ENCODE measurements around the gene SHE. TPM values are rescaled to one million over a fixed set of nuclear protein-coding genes. Genes with fewer than 3 reads are reported as not detected.

Gene SHE
- total RNA-seq, 1 donor from 2014 or later = 0.20 TPM

- no peak for DNase-seq (ENCODE audit: low spot score)
- H3K36me3 Mint-ChIP-seq (ENCODE audit: low read depth) = no peaks in the 10 kb centered on the region
- H3K27me3 Mint-ChIP-seq (ENCODE audit: low read depth) = no peaks in the 10 kb centered on the region
- peaks cover 46% of the 10 kb centered on the region for H3K4me1 Mint-ChIP-seq (ENCODE audit: low read depth)
- peak overlapping the region; percentile 78 for H3K27ac Mint-ChIP-seq (ENCODE audit: unreplicated experiment)
- H3K9me3 Mint-ChIP-seq (ENCODE audit: low read depth) = no peaks in the 10 kb centered on the region
- H3K4me3 Mint-ChIP-seq (ENCODE audit: unreplicated experiment) = no peak overlapping the region
- no peak for TF ChIP-seq CTCF (IDR thresholded peaks at IDR 0.05)
Observed at GRCh38 chr1:154431586-154432373, 70.4 kb downstream of the SHE start.

GRCh38 chr1:154430903-154431302, 71.3 kb downstream of the SHE start:
- Mint-ChIP-seq H3K27me3 (ENCODE audit: low read depth) (no peaks in the 10 kb centered on the region), H3K36me3 (ENCODE audit: low read depth) (no peaks in the 10 kb centered on the region), H3K9me3 (ENCODE audit: low read depth) (no peaks in the 10 kb centered on the region), H3K4me1 (ENCODE audit: low read depth) (peaks cover 46% of the 10 kb centered on the region), H3K27ac (ENCODE audit: unreplicated experiment) (no peak overlapping the region), H3K4me3 (ENCODE audit: unreplicated experiment) (no peak overlapping the region)
- no peak for DNase-seq (ENCODE audit: low spot score)
- no peak for TF ChIP-seq CTCF (IDR thresholded peaks at IDR 0.05)

- TF ChIP-seq CTCF (IDR thresholded peaks at IDR 0.05) = no peak
- Mint-ChIP-seq H3K4me1 (ENCODE audit: low read depth) (peaks cover 46% of the 10 kb centered on the region), H3K9me3 (ENCODE audit: low read depth) (no peaks in the 10 kb centered on the region), H3K36me3 (ENCODE audit: low read depth) (no peaks in the 10 kb centered on the region), H3K27ac (ENCODE audit: unreplicated experiment) (no peak overlapping the region), H3K4me3 (ENCODE audit: unreplicated experiment) (no peak overlapping the region), H3K27me3 (ENCODE audit: low read depth) (no peaks in the 10 kb centered on the region)
- no peak for DNase-seq (ENCODE audit: low spot score)
Observed at GRCh38 chr1:154429841-154430611, 72.2 kb downstream of the SHE start.

Other genes starting within 250 kb of the SHE start
- gene HAX1, start 229.8 kb downstream of the SHE start, total RNA-seq = 60.9 to 104 TPM (median 97.1 TPM) in 3 replicates
- not detected in 3 replicates for gene AQP10, start 181.3 kb downstream of the SHE start, total RNA-seq
- 83.1 to 133 TPM (median 86.6 TPM) in 3 replicates for gene ATP8B2, start 176.9 kb downstream of the SHE start, total RNA-seq
- gene IL6R, start 97.1 kb downstream of the SHE start, total RNA-seq = 1.1 to 1.4 TPM (median 1.3 TPM) in 3 replicates
- gene TDRD10, start 193 bp downstream of the SHE start, total RNA-seq = 0.17 TPM in 1 of 3 replicates, not detected in the others
- gene UBE2Q1, start 56.2 kb upstream of the SHE start, total RNA-seq = 72.2 to 92.6 TPM (median 77.7 TPM) in 3 replicates
- not detected in 3 replicates for gene CHRNB2, start 65.4 kb upstream of the SHE start, total RNA-seq
- 125 to 169 TPM (median 125 TPM) in 3 replicates for gene ADAR, start 105.8 kb upstream of the SHE start, total RNA-seq